ENCODE measurements around the gene IFIT2.

DNA sequence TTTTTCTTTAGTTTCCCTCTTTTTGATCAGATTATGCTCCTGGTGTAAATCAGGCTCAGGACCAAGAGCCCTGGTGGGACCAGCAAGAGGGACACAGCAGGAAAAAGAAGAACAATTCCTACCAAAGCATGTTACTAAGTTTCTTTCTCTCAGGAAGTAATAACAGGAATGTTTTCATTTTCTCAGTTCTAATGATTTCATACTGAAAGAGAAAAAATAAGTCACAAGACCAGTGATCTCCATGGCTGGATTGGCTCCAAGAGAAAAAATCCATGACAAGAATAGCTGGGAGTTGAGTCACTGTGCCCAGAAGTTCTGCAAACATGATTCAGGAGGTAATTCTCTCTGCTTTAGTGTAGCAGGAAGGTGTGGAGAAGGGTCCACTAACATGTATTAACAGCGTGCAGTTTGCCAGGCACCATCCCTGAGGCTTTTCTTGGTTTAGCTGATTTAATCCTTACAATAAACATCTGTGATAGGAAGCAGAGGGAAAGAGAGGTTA, 23.8 kb upstream of the IFIT2 start:
- TF ChIP-seq POLR2A (IDR thresholded peaks at IDR 0.05), result no peak
- peak; percentile 76 to 92 for TF ChIP-seq EP300 (IDR thresholded peaks at IDR 0.05)
- TF ChIP-seq CTCF (IDR thresholded peaks at IDR 0.05), result no peak
